Dendritic cell treated with granulocyte-macrophage colony-stimulating factor and Interleukin-4, amounts not matched to agents 40 ng/mL and 50 ng/mL, for 4 days (primary cell): ENCODE data around the gene DCAF7.

Experiments
- H3K27ac Mint-ChIP-seq: one replicate; pipeline ENCODE4 v1.8.0; 2022; ENCODE audit warnings: mild to moderate bottlenecking, mixed read lengths
- H3K27me3 Mint-ChIP-seq: one replicate; pipeline ENCODE4 v1.8.0; 2022; ENCODE audit warnings: mild to moderate bottlenecking, mixed read lengths
- H3K36me3 Mint-ChIP-seq: one replicate; pipeline ENCODE4 v1.8.0; 2022; ENCODE audit warnings: low read depth, mixed read lengths
- H3K4me1 Mint-ChIP-seq: one replicate; pipeline ENCODE4 v1.8.0; 2022; ENCODE audit warnings: low read depth, mixed read lengths
- H3K4me3 Mint-ChIP-seq: one replicate; pipeline ENCODE4 v1.8.0; 2022; ENCODE audit warnings: mild to moderate bottlenecking, moderate library complexity, mixed read lengths
- H3K9me3 Mint-ChIP-seq: one replicate; pipeline ENCODE4 v1.8.0; 2022; ENCODE audit warnings: mixed read lengths
- intact Hi-C: fragments of 100-400 bp; cut with micrococcal nuclease; formaldehyde crosslinking; loops from one replicate; pipeline ENCODE4 v1.15.0; 2022

DCAF7 gene

GRCh38 chr17:63629627-63630026 is 79.3 kb downstream of the DCAF7 start:
- intact Hi-C loops, result no loop called here
- no peak overlapping the region for H3K27ac Mint-ChIP-seq
- no peaks in the 10 kb centered on the region for H3K27me3 Mint-ChIP-seq

GRCh38 chr17:63631062-63631461 is 80.8 kb downstream of the DCAF7 start:
- intact Hi-C loops, result no loop called here
- Mint-ChIP-seq H3K36me3 (peaks cover 33% of the 10 kb centered on the region), H3K27me3 (no peaks in the 10 kb centered on the region), H3K4me1 (peaks cover 75% of the 10 kb centered on the region), H3K27ac (peak overlapping the region; percentile 62), H3K4me3 (no peak overlapping the region), H3K9me3 (no peaks in the 10 kb centered on the region)

More at GRCh38 chr17:63629627-63630026, 79.3 kb downstream of the DCAF7 start:
- Mint-ChIP-seq H3K9me3 (no peaks in the 10 kb centered on the region), H3K36me3 (peaks cover 28% of the 10 kb centered on the region), H3K4me1 (peaks cover 70% of the 10 kb centered on the region), H3K4me3 (no peak overlapping the region)

- Mint-ChIP-seq H3K9me3 (no peaks in the 10 kb centered on the region), H3K27me3 (no peaks in the 10 kb centered on the region)
- intact Hi-C loops, result no loop called here
Measured at GRCh38 chr17:63631626-63632025, 81.3 kb downstream of the DCAF7 start.

GRCh38 chr17:63633742-63634141 is 83.5 kb downstream of the DCAF7 start:
- H3K4me1 Mint-ChIP-seq, result peaks cover 69% of the 10 kb centered on the region
- H3K27me3 Mint-ChIP-seq, result no peaks in the 10 kb centered on the region
- peaks cover 59% of the 10 kb centered on the region for H3K36me3 Mint-ChIP-seq
- no peaks in the 10 kb centered on the region for H3K9me3 Mint-ChIP-seq
- no peak overlapping the region for H3K4me3 Mint-ChIP-seq
- peak overlapping the region; percentile 67 for H3K27ac Mint-ChIP-seq
- intact Hi-C loops, result no loop called here

More at GRCh38 chr17:63631626-63632025, 81.3 kb downstream of the DCAF7 start:
- Mint-ChIP-seq H3K27ac (peak overlapping the region; percentile 62), H3K4me1 (peaks cover 75% of the 10 kb centered on the region), H3K4me3 (no peak overlapping the region), H3K36me3 (peaks cover 39% of the 10 kb centered on the region)

GRCh38 chr17:63634163-63634562 is 83.9 kb downstream of the DCAF7 start:
- Mint-ChIP-seq H3K9me3 (no peaks in the 10 kb centered on the region), H3K36me3 (peaks cover 60% of the 10 kb centered on the region), H3K27ac (peak overlapping the region; percentile 67), H3K4me3 (peak overlapping the region; percentile 0), H3K27me3 (no peaks in the 10 kb centered on the region), H3K4me1 (peaks cover 73% of the 10 kb centered on the region)
- intact Hi-C loops, result no loop called here

- Mint-ChIP-seq H3K27me3 (no peaks in the 10 kb centered on the region), H3K9me3 (no peaks in the 10 kb centered on the region), H3K4me3 (no peak overlapping the region), H3K27ac (peak overlapping the region; percentile 67), H3K4me1 (peaks cover 80% of the 10 kb centered on the region), H3K36me3 (peaks cover 61% of the 10 kb centered on the region)
- intact Hi-C loops, result no loop called here
Measured at GRCh38 chr17:63634816-63635215, 84.5 kb downstream of the DCAF7 start.

GRCh38 chr17:63635290-63635689 is 85.0 kb downstream of the DCAF7 start:
- intact Hi-C loops, result no loop called here
- Mint-ChIP-seq H3K4me1 (peaks cover 83% of the 10 kb centered on the region), H3K27me3 (no peaks in the 10 kb centered on the region), H3K9me3 (no peaks in the 10 kb centered on the region), H3K36me3 (peaks cover 65% of the 10 kb centered on the region), H3K4me3 (no peak overlapping the region), H3K27ac (peak overlapping the region; percentile 67)

- Mint-ChIP-seq H3K36me3 (peaks cover 65% of the 10 kb centered on the region), H3K27me3 (no peaks in the 10 kb centered on the region), H3K4me3 (no peak overlapping the region), H3K27ac (peak overlapping the region; percentile 67), H3K4me1 (peaks cover 83% of the 10 kb centered on the region), H3K9me3 (no peaks in the 10 kb centered on the region)
- intact Hi-C loops, result no loop called here
Measured at GRCh38 chr17:63635787-63636186, 85.5 kb downstream of the DCAF7 start.

- intact Hi-C loops, result no loop called here
- Mint-ChIP-seq H3K36me3 (peaks cover 46% of the 10 kb centered on the region), H3K27ac (peak overlapping the region; percentile 70), H3K27me3 (no peaks in the 10 kb centered on the region), H3K9me3 (no peaks in the 10 kb centered on the region), H3K4me1 (peaks cover 72% of the 10 kb centered on the region), H3K4me3 (no peak overlapping the region)
Measured at GRCh38 chr17:63639125-63639524, 88.8 kb downstream of the DCAF7 start.

- H3K27ac Mint-ChIP-seq, result peak overlapping the region; percentile 45
- intact Hi-C loops, result no loop called here
- no peaks in the 10 kb centered on the region for H3K9me3 Mint-ChIP-seq
- peaks cover 52% of the 10 kb centered on the region for H3K36me3 Mint-ChIP-seq
- no peaks in the 10 kb centered on the region for H3K27me3 Mint-ChIP-seq
- H3K4me1 Mint-ChIP-seq, result peaks cover 70% of the 10 kb centered on the region
- no peak overlapping the region for H3K4me3 Mint-ChIP-seq
Measured at GRCh38 chr17:63640038-63640437, 89.8 kb downstream of the DCAF7 start.

GRCh38 chr17:63641692-63642448 is 91.6 kb downstream of the DCAF7 start:
- H3K36me3 Mint-ChIP-seq, result peaks cover 57% of the 10 kb centered on the region
- H3K4me1 Mint-ChIP-seq, result peaks cover 70% of the 10 kb centered on the region
- H3K9me3 Mint-ChIP-seq, result no peaks in the 10 kb centered on the region

More at GRCh38 chr17:63641692-63642448, 91.6 kb downstream of the DCAF7 start:
- Mint-ChIP-seq H3K4me3 (no peak overlapping the region), H3K27me3 (no peaks in the 10 kb centered on the region), H3K27ac (peak overlapping the region; percentile 77)
- intact Hi-C loops, result no loop called here
